HepG2 (cell line): Measurements from ENCODE around the gene METTL1. TPM values are rescaled to one million over a fixed set of nuclear protein-coding genes. Genes with fewer than 3 reads are reported as not detected.

ENCODE experiments used
- AGO1 ChIP-seq: fragments of 200-400 bp; formaldehyde crosslinking; IDR thresholded peaks from 2 replicates; pipeline ENCODE4 v1.6.1; 2017; ENCODE audit warnings: mild to moderate bottlenecking, low read depth, low read length, moderate library complexity; ENCODE audit not compliant: poor library complexity, severe bottlenecking
- ARNT2 ChIP-seq: sonication (generic); formaldehyde crosslinking; IDR thresholded peaks from 2 replicates; pipeline ENCODE4 v1.8.0; 2022; ENCODE audit warnings: mild to moderate bottlenecking, low read depth, missing genetic modification reagents, moderate library complexity
- CREB3 ChIP-seq: sonication (generic); formaldehyde crosslinking; IDR thresholded peaks from 2 replicates; pipeline ENCODE4 v1.5.0; 2020; ENCODE audit warnings: missing genetic modification reagents
- EP300 ChIP-seq, 3 experiments: sonication (generic) in 1 of 3; formaldehyde crosslinking in 1 of 3; IDR thresholded peaks; 2 replicates each; pipeline versions ENCODE4 v1.5.1 to v1.6.1; 2011 to 2020; ENCODE audit warnings: low read depth in 2 of 3, low read length in 2 of 3, borderline replicate concordance in 1 of 3, improper control_type of control experiment in 1 of 3, mild to moderate bottlenecking in 1 of 3, missing genetic modification reagents in 1 of 3, moderate library complexity in 1 of 3
- FOXO1 ChIP-seq: sonication (generic); formaldehyde crosslinking; IDR thresholded peaks from 2 replicates; pipeline ENCODE4 v1.4.0; 2020; ENCODE audit warnings: missing genetic modification reagents
- MAZ ChIP-seq, 2 experiments: sonication (generic) in 1 of 2; formaldehyde crosslinking in 1 of 2; IDR thresholded peaks; 2 replicates each; pipeline versions ENCODE4 v1.5.0 to v1.6.1; 2012 to 2020; ENCODE audit warnings: low read depth in 2 of 2, mild to moderate bottlenecking in 2 of 2, borderline replicate concordance in 1 of 2, improper control_type of control experiment in 1 of 2, low read length in 1 of 2, missing genetic modification reagents in 1 of 2, moderate library complexity in 1 of 2
- MIER3 ChIP-seq: IDR thresholded peaks from 2 replicates; pipeline ENCODE4 v1.6.1; 2016; ENCODE audit warnings: missing compliant biosample characterization, borderline replicate concordance
- MXD1 ChIP-seq: sonication (generic); formaldehyde crosslinking; IDR thresholded peaks from 2 replicates; pipeline ENCODE4 v1.4.0; 2020; ENCODE audit warnings: mild to moderate bottlenecking, missing genetic modification reagents
- PCBP1 ChIP-seq: fragments of 200-400 bp; formaldehyde crosslinking; IDR thresholded peaks from 2 replicates; pipeline ENCODE4 v1.6.1; 2017; ENCODE audit warnings: mild to moderate bottlenecking, low read depth, low read length, borderline replicate concordance
- PHF5A ChIP-seq: IDR thresholded peaks from one replicate; pipeline ENCODE4 v1.6.1; 2018; ENCODE audit warnings: low read depth, missing genetic modification reagents; ENCODE audit not compliant: unreplicated experiment
- POLR2G ChIP-seq: fragments of 200-400 bp; formaldehyde crosslinking; IDR thresholded peaks from 2 replicates; pipeline ENCODE4 v1.6.1; 2018; ENCODE audit warnings: mild to moderate bottlenecking, low read depth, low read length, moderate library complexity
- PTBP1 ChIP-seq: fragments of 200-400 bp; formaldehyde crosslinking; IDR thresholded peaks from 2 replicates; pipeline ENCODE4 v1.6.1; 2018; ENCODE audit warnings: low read length, low read depth; ENCODE audit not compliant: poor library complexity, severe bottlenecking
- RARG ChIP-seq: sonication (generic); formaldehyde crosslinking; IDR thresholded peaks from 2 replicates; pipeline ENCODE4 v1.4.0; 2020; ENCODE audit warnings: low read depth, mild to moderate bottlenecking, missing genetic modification reagents
- RCOR2 ChIP-seq: IDR thresholded peaks from 2 replicates; pipeline ENCODE4 v1.6.1; 2016; ENCODE audit warnings: missing biosample characterization, missing genetic modification reagents
- SMC3 ChIP-seq: IDR thresholded peaks from 2 replicates; pipeline ENCODE4 v1.6.1; 2011; ENCODE audit warnings: low read length, improper control_type of control experiment
- XRCC5 ChIP-seq: fragments of 200-400 bp; formaldehyde crosslinking; optimal IDR thresholded peaks from 2 replicates; pipeline ENCODE3; 2017; ENCODE audit warnings: mild to moderate bottlenecking, low read length
- ZBTB3 ChIP-seq: sonication (generic); formaldehyde crosslinking; IDR thresholded peaks from 2 replicates; pipeline ENCODE4 v1.4.0; 2020; ENCODE audit warnings: low read depth, mild to moderate bottlenecking, moderate library complexity, missing genetic modification reagents, borderline replicate concordance
- ZNF614 ChIP-seq: IDR thresholded peaks from 2 replicates; pipeline ENCODE4 v1.6.1; 2018; ENCODE audit warnings: missing biosample characterization, missing genetic modification reagents, inconsistent platforms, borderline replicate concordance
- polyA plus RNA-seq, 8 experiments: library from polyadenylated mRNA; depleted of rRNA in 3 of 8; stranded (reverse) in 7 of 8; unstranded in 1 of 8; fragments of >200 nt; fragmentation: Illumina TruSeq in 4 of 8; extraction: Trizol in 4 of 8; gene quantifications; 2 replicates each; pipeline versions ENCODE4 v1.2.1 to v1.2.3, GENCODE V29; 2011 to 2016; ENCODE audit warnings: low read depth in 4 of 8, missing spikeins in 1 of 8, mixed read lengths in 1 of 8; ENCODE audit not compliant: insufficient read depth in 1 of 8
- total RNA-seq, 5 experiments: library from RNA; depleted of rRNA; stranded (reverse); fragments of >200 nt; fragmentation: Illumina TruSeq; extraction: Trizol; gene quantifications; 2 replicates each; pipeline ENCODE4 v1.2.3, GENCODE V29; 2016; ENCODE audit warnings: low read depth in 1 of 5
- TF ChIP-seq, protein P1 (sequence below), 2 experiments: sonication (generic) in 1 of 2; formaldehyde crosslinking in 1 of 2; IDR thresholded peaks; 2 replicates each; pipeline versions ENCODE4 v1.5.1 to v1.6.1; 2011 to 2020; ENCODE audit warnings: borderline replicate concordance in 1 of 2, low read depth in 1 of 2, low read length in 1 of 2, mild to moderate bottlenecking in 1 of 2, missing genetic modification reagents in 1 of 2, moderate library complexity in 1 of 2
- TF ChIP-seq, protein P2 (sequence below): sonication (generic); formaldehyde crosslinking; IDR thresholded peaks from 2 replicates; pipeline ENCODE4 v1.4.0; 2020; ENCODE audit warnings: missing genetic modification reagents, borderline replicate concordance
- TF ChIP-seq, protein P3 (sequence below): IDR thresholded peaks from 2 replicates; pipeline ENCODE4 v1.6.1; 2016; ENCODE audit warnings: mild to moderate bottlenecking, missing biosample characterization, missing genetic modification reagents

Gene METTL1
- total and polyA plus RNA-seq, 2 of the 13 experiments (the other 11 are each of a cell fraction or from before 2014, with no cell fraction given) = 34.7 to 36.9 TPM

DNA sequence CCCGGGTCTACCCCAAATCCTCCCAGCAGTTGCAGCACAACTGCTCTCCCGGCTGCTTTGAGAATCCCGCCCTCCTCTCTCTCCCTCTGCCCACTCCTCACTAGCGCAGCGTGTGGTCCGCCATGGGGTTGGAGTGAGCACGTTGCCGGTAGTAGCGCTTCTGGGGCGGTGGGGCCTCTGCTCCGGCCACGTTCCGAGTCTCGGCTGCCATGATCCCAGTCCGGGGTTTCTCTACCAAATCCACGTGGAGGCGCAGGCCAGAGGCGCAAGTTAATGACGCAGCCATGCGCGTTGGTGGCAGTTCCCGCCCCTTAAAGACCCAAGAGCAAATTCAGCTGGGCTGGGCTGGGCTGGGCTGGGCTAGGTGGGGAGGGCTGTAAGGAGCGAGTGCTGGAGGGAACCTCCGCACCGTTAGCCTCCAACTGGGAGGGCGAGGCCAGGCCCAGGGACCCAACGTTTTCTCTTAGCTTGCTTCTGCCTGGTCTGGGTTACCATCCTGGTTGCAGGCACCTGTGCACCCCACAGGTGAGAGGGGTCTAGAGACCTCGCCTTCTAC lies at the start of gene METTL1 (continued):
- TF ChIP-seq CREB3 (CRISPR knock-in tag) (no peak), RCOR2 (CRISPR knock-in tag) (no peak), POLR2G (peak; percentile 93), AGO1 (peak; percentile 44), MXD1 (CRISPR knock-in tag) (peak; percentile 99; the same call in 1 of the 2 replicates), SMC3 (no peak), PCBP1 (0 out of 2 replicates have a peak, but pooled peaks have one; percentile 12), EP300 (IDR thresholded peaks at IDR 0.05; ENCODE audit: low read depth in 2 of 2, low read length in 2 of 2) (peak; percentile 36 to 45; a peak in 2 of 4 replicates), EP300 (CRISPR knock-in tag; IDR thresholded peaks at IDR 0.05; ENCODE audit: borderline replicate concordance) (no peak; the same call in 1 of the 2 replicates), MAZ (IDR thresholded peaks at IDR 0.05; ENCODE audit: borderline replicate concordance, low read depth, low read length) (peak; percentile 88), MAZ (CRISPR knock-in tag; IDR thresholded peaks at IDR 0.05; ENCODE audit: low read depth) (peak; percentile 87), ZBTB3 (CRISPR knock-in tag) (peak; percentile 91), FOXO1 (CRISPR knock-in tag) (peak; percentile 12; the same call in 1 of the 2 replicates), PHF5A (peak; percentile 49), MIER3 (peak; percentile 74; the same call in 1 of the 2 replicates), ARNT2 (peak; percentile 89), XRCC5 (peak; percentile 82), ZNF614 (CRISPR knock-in tag) (peak; percentile 62; the same call in 1 of the 2 replicates), PTBP1 (peak; percentile 96), RARG (CRISPR knock-in tag) (no peak)
- TF ChIP-seq, protein P1, sequence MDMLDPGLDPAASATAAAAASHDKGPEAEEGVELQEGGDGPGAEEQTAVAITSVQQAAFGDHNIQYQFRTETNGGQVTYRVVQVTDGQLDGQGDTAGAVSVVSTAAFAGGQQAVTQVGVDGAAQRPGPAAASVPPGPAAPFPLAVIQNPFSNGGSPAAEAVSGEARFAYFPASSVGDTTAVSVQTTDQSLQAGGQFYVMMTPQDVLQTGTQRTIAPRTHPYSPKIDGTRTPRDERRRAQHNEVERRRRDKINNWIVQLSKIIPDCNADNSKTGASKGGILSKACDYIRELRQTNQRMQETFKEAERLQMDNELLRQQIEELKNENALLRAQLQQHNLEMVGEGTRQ (IDR thresholded peaks at IDR 0.05; ENCODE audit: low read depth, low read length) = no peak
- TF ChIP-seq, protein P1 (CRISPR knock-in tag; IDR thresholded peaks at IDR 0.05; ENCODE audit: borderline replicate concordance) = peak; percentile 58; the same call in 1 of the 2 replicates
- TF ChIP-seq, protein P2, sequence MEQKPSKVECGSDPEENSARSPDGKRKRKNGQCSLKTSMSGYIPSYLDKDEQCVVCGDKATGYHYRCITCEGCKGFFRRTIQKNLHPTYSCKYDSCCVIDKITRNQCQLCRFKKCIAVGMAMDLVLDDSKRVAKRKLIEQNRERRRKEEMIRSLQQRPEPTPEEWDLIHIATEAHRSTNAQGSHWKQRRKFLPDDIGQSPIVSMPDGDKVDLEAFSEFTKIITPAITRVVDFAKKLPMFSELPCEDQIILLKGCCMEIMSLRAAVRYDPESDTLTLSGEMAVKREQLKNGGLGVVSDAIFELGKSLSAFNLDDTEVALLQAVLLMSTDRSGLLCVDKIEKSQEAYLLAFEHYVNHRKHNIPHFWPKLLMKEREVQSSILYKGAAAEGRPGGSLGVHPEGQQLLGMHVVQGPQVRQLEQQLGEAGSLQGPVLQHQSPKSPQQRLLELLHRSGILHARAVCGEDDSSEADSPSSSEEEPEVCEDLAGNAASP (CRISPR knock-in tag) = peak; percentile 16; the same call in 1 of the 2 replicates
- TF ChIP-seq, protein P3, sequence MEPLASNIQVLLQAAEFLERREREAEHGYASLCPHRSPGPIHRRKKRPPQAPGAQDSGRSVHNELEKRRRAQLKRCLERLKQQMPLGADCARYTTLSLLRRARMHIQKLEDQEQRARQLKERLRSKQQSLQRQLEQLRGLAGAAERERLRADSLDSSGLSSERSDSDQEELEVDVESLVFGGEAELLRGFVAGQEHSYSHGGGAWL = peak; percentile 99
